Body of pancreas (tissue), 4 donors: ENCODE measurements around the gene UNCX. TPM values are rescaled to one million over a fixed set of nuclear protein-coding genes. Genes with fewer than 3 reads are reported as not detected.

ENCODE experiments used
- ATAC-seq: fragments of 150-250 bp; one replicate; pipeline ENCODE4 v1.9.1; 2016
- DNase-seq, 4 donors: peaks; one replicate each; pipeline ENCODE4 v3.0.0-alpha.2; 2019
- H3K27ac ChIP-seq, 4 donors: fragments of 200-600 bp; sonication (generic); 1 replicate in 3 of 4; 2 replicates in 1 of 4; pipeline versions ENCODE4 v1.5.1 to v1.6.1; 2016 to 2019; ENCODE audit warnings: mild to moderate bottlenecking in 1 of 4, mixed read lengths in 1 of 4, moderate library complexity in 1 of 4
- H3K27me3 ChIP-seq, 2 donors: fragments of 200-600 bp; sonication (generic); one replicate each; pipeline ENCODE4 v1.6.0; 2016; ENCODE audit warnings: mild to moderate bottlenecking in 1 of 2
- H3K36me3 ChIP-seq, 2 donors: fragments of 200-600 bp; sonication (generic); replicated peaks in 1 of 2; 2 replicates each; pipeline ENCODE4 v1.5.1; 2016; ENCODE audit warnings: low read depth in 2 of 2; ENCODE audit not compliant: insufficient read depth in 1 of 2
- H3K4me1 ChIP-seq: fragments of 200-600 bp; sonication (generic); one replicate; pipeline ENCODE4 v1.6.0; 2016
- H3K4me3 ChIP-seq, 2 donors: fragments of 200-600 bp; sonication (generic); 1 replicate in 1 of 2; 2 replicates in 1 of 2; pipeline ENCODE4 v1.5.1; 2016 to 2019
- H3K9me3 ChIP-seq, 3 donors: fragments of 200-600 bp; sonication (generic); 1 replicate in 2 of 3; 2 replicates in 1 of 3; pipeline ENCODE4 v1.5.1; 2016
- POLR2A ChIP-seq, 3 donors: fragments of 450-650 bp; IDR thresholded peaks; one replicate each; pipeline ENCODE4 v1.6.1; 2016; ENCODE audit warnings: antibody characterized with exemption in 3 of 3, mild to moderate bottlenecking in 2 of 3
- WGBS, 2 donors: methylation state at CpG; one replicate each; pipeline ENCODE4 v1.1.5; 2017; 5-methylcytosine and 5-hydroxymethylcytosine counted together
- intact Hi-C: fragments of 100-400 bp; cut with DNase I; formaldehyde crosslinking; loops from one replicate; pipeline ENCODE4 v1.15.1; 2023
- total RNA-seq, 2 donors: library from RNA; depleted of rRNA; stranded (reverse); fragments of >200 nt; gene quantifications; one replicate each; pipeline ENCODE4 v1.1.0, GENCODE V29; 2016
- TF ChIP-seq, protein P1 (sequence below), 7 experiments: fragments of 450-650 bp in 4 of 7; fragments of 200-600 bp in 3 of 7; sonication (generic) in 3 of 7; IDR thresholded peaks; one replicate each; pipeline ENCODE4 v1.5.1; 2016 to 2019; ENCODE audit warnings: antibody characterized with exemption in 7 of 7

The UNCX gene
- total RNA-seq, 2 donors from 2014 or later = not detected

DNA sequence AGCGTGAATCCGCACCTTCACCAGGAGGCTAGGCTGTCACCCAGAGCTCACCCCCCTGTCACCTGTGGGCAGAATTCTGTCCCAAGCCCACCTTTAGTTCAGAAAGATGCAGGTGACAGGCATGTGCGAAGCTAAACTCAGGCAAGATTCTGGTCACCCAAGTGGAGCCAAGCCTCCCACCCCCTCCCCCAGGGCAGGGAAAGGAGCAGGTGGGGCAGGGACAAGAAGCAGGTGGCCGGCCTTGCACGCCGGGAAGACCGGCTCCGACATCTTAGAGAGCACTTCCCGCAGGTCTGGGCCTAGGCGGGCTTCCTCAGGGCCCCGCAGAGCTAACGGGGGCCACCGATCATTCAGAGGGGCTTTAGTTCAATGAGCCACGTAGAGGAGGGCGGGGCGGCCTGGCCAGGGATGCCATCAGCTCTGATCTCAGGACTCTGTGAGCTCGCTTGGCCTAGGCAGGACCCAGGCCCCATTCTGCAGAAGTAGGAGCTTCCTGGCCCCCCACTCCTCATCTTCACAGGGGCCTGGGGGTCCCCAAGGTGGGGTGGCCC is 19.9 kb downstream of the UNCX start:
- Histone ChIP-seq H3K27me3 (peaks cover 0 to 18% of the 10 kb centered on the region in 2 donors), H3K36me3 (no peaks in the 10 kb centered on the region), H3K4me3 (no peak overlapping the region), H3K4me1 (peaks cover 6% of the 10 kb centered on the region), H3K27ac (no peak overlapping the region), H3K9me3 (no peaks in the 10 kb centered on the region)
- TF ChIP-seq POLR2A (IDR thresholded peaks at IDR 0.05) = no peak
- TF ChIP-seq, protein P1, sequence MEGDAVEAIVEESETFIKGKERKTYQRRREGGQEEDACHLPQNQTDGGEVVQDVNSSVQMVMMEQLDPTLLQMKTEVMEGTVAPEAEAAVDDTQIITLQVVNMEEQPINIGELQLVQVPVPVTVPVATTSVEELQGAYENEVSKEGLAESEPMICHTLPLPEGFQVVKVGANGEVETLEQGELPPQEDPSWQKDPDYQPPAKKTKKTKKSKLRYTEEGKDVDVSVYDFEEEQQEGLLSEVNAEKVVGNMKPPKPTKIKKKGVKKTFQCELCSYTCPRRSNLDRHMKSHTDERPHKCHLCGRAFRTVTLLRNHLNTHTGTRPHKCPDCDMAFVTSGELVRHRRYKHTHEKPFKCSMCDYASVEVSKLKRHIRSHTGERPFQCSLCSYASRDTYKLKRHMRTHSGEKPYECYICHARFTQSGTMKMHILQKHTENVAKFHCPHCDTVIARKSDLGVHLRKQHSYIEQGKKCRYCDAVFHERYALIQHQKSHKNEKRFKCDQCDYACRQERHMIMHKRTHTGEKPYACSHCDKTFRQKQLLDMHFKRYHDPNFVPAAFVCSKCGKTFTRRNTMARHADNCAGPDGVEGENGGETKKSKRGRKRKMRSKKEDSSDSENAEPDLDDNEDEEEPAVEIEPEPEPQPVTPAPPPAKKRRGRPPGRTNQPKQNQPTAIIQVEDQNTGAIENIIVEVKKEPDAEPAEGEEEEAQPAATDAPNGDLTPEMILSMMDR (IDR thresholded peaks at IDR 0.05) = no peak
- intact Hi-C loops = no loop called here
- DNase-seq (no peak), ATAC-seq (no peak)
- WGBS, 2 donors = 36 to 70% methylated on average over 11 to 17 of the region's 17 CpGs

DNA sequence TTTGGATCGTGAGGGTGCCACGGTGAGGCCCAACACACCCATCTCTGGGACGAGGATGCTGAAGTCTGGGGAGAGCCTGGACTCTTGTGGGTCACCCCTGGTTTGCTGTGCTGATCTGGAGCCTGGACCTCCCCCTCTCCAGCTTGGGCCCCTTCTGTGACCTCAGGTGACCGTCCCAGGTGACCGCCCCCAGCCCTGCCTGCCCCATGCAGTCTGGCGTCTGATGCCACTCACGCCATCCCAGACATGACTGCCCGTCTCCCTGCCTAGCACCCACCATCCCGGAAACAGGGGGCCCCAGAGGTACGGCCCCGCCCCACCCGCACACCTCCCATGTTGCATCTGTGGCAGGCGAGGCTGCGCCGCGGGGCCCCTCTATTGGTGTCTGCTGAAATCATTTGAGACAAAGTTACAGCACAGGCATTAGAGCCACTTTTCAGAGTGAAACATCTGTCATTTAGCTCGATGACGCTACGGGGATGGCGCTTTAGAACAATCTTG is 21.1 kb downstream of the UNCX start:
- Histone ChIP-seq H3K27ac (no peak overlapping the region), H3K4me1 (no peaks in the 10 kb centered on the region), H3K9me3 (no peaks in the 10 kb centered on the region), H3K27me3 (peaks cover 0 to 8% of the 10 kb centered on the region in 2 donors), H3K36me3 (no peaks in the 10 kb centered on the region), H3K4me3 (no peak overlapping the region)
- no peak for DNase-seq
- 57 to 59% methylated on average over 8 to 19 of the region's 20 CpGs for WGBS, 2 donors
- intact Hi-C loops = no loop called here
- no peak for TF ChIP-seq POLR2A (IDR thresholded peaks at IDR 0.05)
- TF ChIP-seq, protein P1 (IDR thresholded peaks at IDR 0.05) = no peak
- ATAC-seq = no peak

DNA sequence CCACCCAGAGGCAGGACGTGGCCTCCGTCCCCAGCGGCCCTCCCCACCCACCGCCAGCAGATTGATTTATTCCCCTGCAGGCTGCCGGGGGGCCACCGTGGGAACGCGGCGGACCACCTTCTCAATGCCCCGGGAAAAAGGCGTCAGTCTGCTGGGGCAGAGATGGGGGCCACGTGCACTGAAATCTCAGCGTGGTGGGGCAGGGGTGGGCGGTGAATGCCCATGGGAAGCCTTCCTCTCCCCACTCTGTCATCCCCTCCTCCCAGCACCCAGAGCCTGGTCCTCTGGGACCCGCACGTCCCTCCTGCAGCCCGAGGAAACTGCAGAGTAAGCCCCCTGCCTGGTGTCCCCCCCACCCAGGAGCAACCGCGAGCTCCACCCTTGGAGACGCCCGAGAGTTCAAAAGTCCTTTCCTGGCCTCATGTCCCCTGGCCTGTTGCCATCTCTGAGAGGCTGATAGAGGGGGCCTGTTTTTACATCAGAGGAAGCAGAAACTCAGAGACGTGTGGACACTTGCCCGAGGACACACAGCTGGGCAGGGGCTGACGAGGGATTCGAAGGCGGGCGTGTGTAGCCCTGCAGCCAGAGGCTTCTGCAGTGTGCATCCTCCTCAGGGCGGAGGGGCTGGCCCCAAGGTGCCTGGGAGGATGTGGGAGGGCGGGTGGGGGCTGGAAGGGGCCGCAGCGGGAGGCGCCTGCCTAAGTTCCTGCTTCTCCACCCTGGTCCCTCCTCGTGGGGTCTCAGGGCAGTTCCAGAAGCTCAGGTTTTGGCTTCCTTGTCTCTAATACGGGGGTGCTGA is 21.8 kb downstream of the UNCX start:
- Histone ChIP-seq H3K9me3 (no peaks in the 10 kb centered on the region), H3K27ac (no peak overlapping the region), H3K4me3 (no peak overlapping the region), H3K36me3 (no peaks in the 10 kb centered on the region), H3K4me1 (no peaks in the 10 kb centered on the region), H3K27me3 (peaks cover 0 to 8% of the 10 kb centered on the region in 2 donors)
- ATAC-seq (no peak), DNase-seq (no peak)
- intact Hi-C loops = no loop called here
- no peak for TF ChIP-seq POLR2A (IDR thresholded peaks at IDR 0.05)
- TF ChIP-seq, protein P1 (IDR thresholded peaks at IDR 0.05) = no peak
- 23 to 44% methylated on average over 10 to 34 of the region's 34 CpGs for WGBS, 2 donors

DNA sequence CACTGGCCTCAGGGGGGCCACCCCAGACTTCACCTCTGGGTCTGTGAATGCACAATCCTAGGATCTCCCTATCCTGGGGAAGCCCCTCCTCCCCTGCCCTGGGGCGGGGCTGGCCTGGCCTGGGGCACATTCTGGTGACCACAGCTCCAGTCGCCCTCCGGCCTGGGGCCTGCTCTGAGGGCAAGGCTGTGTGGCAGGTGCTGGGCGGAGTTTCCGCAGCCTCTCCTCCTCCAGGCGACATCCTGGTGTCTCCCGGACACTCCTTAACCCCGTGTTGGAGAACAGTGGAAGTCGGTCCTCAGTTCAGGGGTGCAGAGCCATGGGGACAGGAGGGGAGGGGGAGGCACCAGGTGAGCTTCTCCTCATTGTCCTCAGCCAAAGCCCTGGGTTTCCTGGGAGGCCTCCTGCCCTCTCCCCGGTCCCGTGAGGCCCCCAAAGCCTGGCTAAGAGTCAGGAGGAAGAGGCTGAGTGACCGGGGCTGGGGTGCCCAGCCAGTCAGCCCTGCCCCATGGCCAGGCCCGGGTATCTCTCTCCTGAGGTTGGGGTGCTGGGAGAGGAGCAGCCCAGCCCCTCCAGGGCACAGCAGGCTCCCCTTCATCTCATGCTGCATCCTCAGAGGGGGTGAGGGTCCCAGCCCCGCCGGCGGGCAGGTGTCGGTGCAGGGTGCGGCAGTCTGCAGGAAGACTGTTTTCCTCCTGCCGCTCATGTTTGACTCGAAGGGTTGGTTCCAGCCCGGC is 22.6 kb downstream of the UNCX start:
- H3K27ac ChIP-seq = no peak overlapping the region
- H3K9me3 ChIP-seq = no peaks in the 10 kb centered on the region
- H3K27me3 ChIP-seq = peaks cover 0 to 7% of the 10 kb centered on the region in 2 donors
- intact Hi-C loops = no loop called here
- no peak for TF ChIP-seq POLR2A (IDR thresholded peaks at IDR 0.05)
- TF ChIP-seq, protein P1 (IDR thresholded peaks at IDR 0.05) = no peak
- H3K4me1 ChIP-seq = no peaks in the 10 kb centered on the region
- 6 to 25% methylated on average over 3 to 21 of the region's 21 CpGs for WGBS, 2 donors
- no peaks in the 10 kb centered on the region for H3K36me3 ChIP-seq
- DNase-seq = no peak
- ATAC-seq = no peak
- no peak overlapping the region for H3K4me3 ChIP-seq
